HepG2 (cell line): ENCODE measurements around the gene ERVMER34-1. TPM values are rescaled to one million over a fixed set of nuclear protein-coding genes. Genes with fewer than 3 reads are reported as not detected.
A peak's percentile ranks its signal among the peaks of the same experiment; 100 is the strongest.

Experiments
- HNRNPK ChIP-seq: fragments of 200-400 bp; formaldehyde crosslinking; IDR thresholded peaks from 2 replicates; pipeline ENCODE4 v1.6.1; 2018; ENCODE audit warnings: low read length, low read depth, moderate library complexity, mild to moderate bottlenecking; ENCODE audit not compliant: poor library complexity, severe bottlenecking
- KAT7 ChIP-seq: IDR thresholded peaks from 2 replicates; pipeline ENCODE4 v1.6.1; 2018; ENCODE audit warnings: borderline replicate concordance, missing compliant biosample characterization
- KLF9 ChIP-seq: IDR thresholded peaks from 2 replicates; pipeline ENCODE4 v1.6.1; 2016; ENCODE audit warnings: low read depth
- MED1 ChIP-seq: sonication (generic); formaldehyde crosslinking; IDR thresholded peaks from 2 replicates; pipeline ENCODE4 v1.4.0; 2020; ENCODE audit warnings: missing genetic modification reagents
- TEAD3 ChIP-seq: optimal IDR thresholded peaks from 2 replicates; pipeline ENCODE3; 2016; ENCODE audit warnings: borderline replicate concordance
- ZBTB7B ChIP-seq: sonication (generic); formaldehyde crosslinking; IDR thresholded peaks from 2 replicates; pipeline ENCODE4 v1.4.0; 2020; ENCODE audit warnings: missing genetic modification reagents
- ZBTB8A ChIP-seq: sonication (generic); formaldehyde crosslinking; IDR thresholded peaks from 2 replicates; pipeline ENCODE4 v1.4.0; 2020; ENCODE audit warnings: mild to moderate bottlenecking, low read depth, missing genetic modification reagents, borderline replicate concordance
- ZNF552 ChIP-seq: sonication (generic); formaldehyde crosslinking; IDR thresholded peaks from 2 replicates; pipeline ENCODE4 v1.9.0; 2022; ENCODE audit warnings: missing genetic modification reagents, mild to moderate bottlenecking, borderline replicate concordance
- ZNF562 ChIP-seq: sonication (generic); formaldehyde crosslinking; IDR thresholded peaks from 2 replicates; pipeline ENCODE4 v1.8.0; 2022; ENCODE audit warnings: missing genetic modification reagents, borderline replicate concordance
- ZNF619 ChIP-seq: sonication (generic); formaldehyde crosslinking; IDR thresholded peaks from 2 replicates; pipeline ENCODE4 v1.4.0; 2020; ENCODE audit warnings: mild to moderate bottlenecking, missing genetic modification reagents
- polyA plus RNA-seq, 8 experiments: library from polyadenylated mRNA; depleted of rRNA in 3 of 8; stranded (reverse) in 7 of 8; unstranded in 1 of 8; fragments of >200 nt; fragmentation: Illumina TruSeq in 4 of 8; extraction: Trizol in 4 of 8; gene quantifications; 2 replicates each; pipeline versions ENCODE4 v1.2.1 to v1.2.3, GENCODE V29; 2011 to 2016; ENCODE audit warnings: low read depth in 4 of 8, missing spikeins in 1 of 8, mixed read lengths in 1 of 8; ENCODE audit not compliant: insufficient read depth in 1 of 8
- total RNA-seq, 5 experiments: library from RNA; depleted of rRNA; stranded (reverse); fragments of >200 nt; fragmentation: Illumina TruSeq; extraction: Trizol; gene quantifications; 2 replicates each; pipeline ENCODE4 v1.2.3, GENCODE V29; 2016; ENCODE audit warnings: low read depth in 1 of 5
- TF ChIP-seq, protein P1 (sequence below): sonication (generic); formaldehyde crosslinking; IDR thresholded peaks from 2 replicates; pipeline ENCODE4 v1.4.0; 2020; ENCODE audit warnings: mild to moderate bottlenecking, missing genetic modification reagents
- TF ChIP-seq, protein P2 (sequence below): sonication (generic); formaldehyde crosslinking; IDR thresholded peaks from 2 replicates; pipeline ENCODE4 v1.5.1; 2020; ENCODE audit warnings: mild to moderate bottlenecking, moderate library complexity, missing genetic modification reagents
- TF ChIP-seq, protein P3 (sequence below): sonication (generic); formaldehyde crosslinking; IDR thresholded peaks from 2 replicates; pipeline ENCODE4 v1.5.1; 2020; ENCODE audit warnings: missing genetic modification reagents, mild to moderate bottlenecking, borderline replicate concordance
- TF ChIP-seq, protein P4 (sequence below): sonication (generic); formaldehyde crosslinking; IDR thresholded peaks from 2 replicates; pipeline ENCODE4 v1.5.0; 2020; ENCODE audit warnings: missing genetic modification reagents

The ERVMER34-1 gene
- total and polyA plus RNA-seq, 2 of the 13 experiments (the other 11 are each of a cell fraction or from before 2014, with no cell fraction given): 0.04 to 0.35 TPM

DNA sequence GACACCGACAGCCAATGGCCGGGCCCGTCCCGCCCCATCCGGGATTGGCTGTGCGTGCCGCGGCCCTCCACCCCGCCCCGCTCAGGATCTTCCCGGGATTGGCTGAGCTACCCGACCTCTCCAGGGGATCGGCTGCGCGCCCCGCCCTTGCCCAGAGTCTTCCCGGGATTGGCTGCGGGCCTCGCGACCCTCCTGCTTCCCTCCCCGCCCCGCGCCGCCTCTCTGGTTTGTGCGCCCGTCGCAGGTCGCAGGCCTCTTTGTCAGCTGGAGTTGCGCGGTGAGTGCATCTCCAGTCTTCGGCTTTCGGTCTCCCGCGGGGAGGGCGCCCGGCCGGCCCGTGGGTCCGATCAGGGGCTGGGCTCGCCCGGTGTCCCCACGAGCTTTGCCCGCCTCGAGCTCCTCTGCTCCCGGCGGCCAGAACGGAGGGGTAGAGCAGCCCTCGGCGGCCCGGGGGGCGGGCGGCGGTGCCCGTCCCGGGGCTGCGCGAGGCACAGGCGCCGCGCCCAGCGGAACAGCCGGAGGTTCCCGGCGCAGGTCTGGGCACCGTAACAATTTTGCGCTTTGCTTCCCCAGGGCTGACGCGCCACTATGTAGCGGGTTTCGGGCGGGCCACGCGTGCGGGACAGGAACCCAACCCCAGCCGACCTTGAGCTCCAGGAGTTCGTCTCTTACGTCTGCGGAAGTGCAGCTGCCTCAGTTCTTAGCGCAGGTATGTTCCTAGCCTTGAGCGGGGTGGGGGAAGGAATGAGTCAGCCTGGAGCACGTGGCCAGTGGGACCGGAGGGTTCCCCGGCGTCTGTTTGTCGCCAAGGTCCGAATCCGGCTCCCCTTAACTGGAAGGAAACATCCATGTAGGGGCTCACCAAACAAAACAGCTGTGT lies 38.7 kb downstream of the ERVMER34-1 start (continued):
- TF ChIP-seq MED1 (CRISPR knock-in tag): peak; percentile 38
- TF ChIP-seq HNRNPK: no peak
- TF ChIP-seq, protein P1, sequence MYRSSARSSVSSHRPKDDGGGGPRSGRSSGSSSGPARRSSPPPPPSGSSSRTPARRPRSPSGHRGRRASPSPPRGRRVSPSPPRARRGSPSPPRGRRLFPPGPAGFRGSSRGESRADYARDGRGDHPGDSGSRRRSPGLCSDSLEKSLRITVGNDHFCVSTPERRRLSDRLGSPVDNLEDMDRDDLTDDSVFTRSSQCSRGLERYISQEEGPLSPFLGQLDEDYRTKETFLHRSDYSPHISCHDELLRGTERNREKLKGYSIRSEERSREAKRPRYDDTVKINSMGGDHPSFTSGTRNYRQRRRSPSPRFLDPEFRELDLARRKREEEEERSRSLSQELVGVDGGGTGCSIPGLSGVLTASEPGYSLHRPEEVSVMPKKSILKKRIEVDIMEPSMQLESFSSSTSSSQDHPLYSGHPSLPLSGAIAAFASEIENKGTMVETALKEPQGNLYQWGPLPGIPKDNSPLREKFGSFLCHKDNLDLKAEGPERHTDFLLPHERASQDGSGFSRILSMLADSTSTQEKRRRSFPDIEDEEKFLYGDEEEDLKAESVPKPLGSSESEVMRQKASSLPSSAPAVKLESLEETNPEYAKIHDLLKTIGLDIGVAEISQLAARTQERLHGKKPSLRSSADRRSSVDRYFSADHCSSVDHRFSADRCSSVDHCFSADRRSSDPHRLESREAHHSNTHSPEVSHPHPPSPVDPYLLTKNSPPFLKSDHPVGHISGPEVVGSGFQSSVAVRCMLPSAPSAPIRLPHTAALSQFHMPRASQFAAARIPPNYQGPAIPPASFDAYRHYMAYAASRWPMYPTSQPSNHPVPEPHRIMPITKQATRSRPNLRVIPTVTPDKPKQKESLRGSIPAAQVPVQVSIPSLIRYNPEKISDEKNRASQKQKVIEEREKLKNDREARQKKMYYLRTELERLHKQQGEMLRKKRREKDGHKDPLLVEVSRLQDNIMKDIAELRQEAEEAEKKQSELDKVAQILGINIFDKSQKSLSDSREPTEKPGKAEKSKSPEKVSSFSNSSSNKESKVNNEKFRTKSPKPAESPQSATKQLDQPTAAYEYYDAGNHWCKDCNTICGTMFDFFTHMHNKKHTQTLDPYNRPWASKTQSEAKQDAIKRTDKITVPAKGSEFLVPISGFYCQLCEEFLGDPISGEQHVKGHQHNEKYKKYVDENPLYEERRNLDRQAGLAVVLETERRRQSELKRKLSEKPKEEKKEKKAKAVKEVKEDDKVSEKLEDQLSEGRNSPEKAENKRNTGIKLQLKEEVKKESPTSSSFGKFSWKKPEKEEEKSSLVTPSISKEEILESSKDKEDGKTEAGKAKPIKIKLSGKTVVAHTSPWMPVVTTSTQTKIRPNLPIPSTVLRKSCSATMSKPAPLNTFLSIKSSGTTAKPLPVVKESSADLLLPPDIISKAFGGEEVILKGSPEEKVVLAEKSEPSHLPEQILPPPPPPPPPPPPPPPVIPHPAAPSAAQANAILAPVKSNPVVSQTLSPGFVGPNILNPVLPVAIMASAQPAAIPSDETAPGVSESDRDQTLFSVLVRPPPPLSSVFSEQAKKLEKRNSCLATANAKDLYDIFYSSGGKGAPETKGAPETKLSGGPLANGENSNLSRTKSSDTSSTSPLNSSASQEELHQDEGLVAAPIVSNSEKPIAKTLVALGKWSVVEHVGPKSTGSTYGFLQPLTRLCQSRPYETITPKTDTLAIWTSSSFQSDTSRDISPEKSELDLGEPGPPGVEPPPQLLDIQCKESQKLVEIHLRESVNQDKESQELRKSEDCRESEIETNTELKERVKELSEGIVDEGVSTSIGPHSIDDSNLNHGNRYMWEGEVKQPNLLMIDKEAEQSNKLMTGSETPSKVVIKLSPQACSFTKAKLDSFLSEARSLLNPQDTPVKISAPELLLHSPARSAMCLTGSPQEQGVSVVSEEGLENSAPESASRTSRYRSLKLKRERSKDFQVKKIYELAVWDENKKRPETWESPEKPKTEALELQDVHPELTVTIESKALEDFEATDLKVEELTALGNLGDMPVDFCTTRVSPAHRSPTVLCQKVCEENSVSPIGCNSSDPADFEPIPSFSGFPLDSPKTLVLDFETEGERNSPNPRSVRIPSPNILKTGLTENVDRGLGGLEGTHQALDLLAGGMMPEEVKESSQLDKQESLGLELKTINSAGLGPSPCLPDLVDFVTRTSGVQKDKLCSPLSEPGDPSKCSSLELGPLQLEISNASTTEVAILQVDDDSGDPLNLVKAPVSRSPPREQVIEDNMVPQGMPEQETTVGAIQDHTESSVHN (CRISPR knock-in tag): 0 out of 2 replicates have a peak, but pooled peaks have one; percentile 41
- no peak for TF ChIP-seq ZNF552 (CRISPR knock-in tag)
- TF ChIP-seq, protein P2, sequence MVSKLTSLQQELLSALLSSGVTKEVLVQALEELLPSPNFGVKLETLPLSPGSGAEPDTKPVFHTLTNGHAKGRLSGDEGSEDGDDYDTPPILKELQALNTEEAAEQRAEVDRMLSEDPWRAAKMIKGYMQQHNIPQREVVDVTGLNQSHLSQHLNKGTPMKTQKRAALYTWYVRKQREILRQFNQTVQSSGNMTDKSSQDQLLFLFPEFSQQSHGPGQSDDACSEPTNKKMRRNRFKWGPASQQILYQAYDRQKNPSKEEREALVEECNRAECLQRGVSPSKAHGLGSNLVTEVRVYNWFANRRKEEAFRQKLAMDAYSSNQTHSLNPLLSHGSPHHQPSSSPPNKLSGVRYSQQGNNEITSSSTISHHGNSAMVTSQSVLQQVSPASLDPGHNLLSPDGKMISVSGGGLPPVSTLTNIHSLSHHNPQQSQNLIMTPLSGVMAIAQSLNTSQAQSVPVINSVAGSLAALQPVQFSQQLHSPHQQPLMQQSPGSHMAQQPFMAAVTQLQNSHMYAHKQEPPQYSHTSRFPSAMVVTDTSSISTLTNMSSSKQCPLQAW (CRISPR knock-in tag): peak; percentile 8; the same call in 1 of the 2 replicates
- no peak for TF ChIP-seq ZBTB7B (CRISPR knock-in tag)
- peak; percentile 11; the same call in 1 of the 2 replicates for TF ChIP-seq KAT7 (CRISPR knock-in tag)
- TF ChIP-seq, protein P3, sequence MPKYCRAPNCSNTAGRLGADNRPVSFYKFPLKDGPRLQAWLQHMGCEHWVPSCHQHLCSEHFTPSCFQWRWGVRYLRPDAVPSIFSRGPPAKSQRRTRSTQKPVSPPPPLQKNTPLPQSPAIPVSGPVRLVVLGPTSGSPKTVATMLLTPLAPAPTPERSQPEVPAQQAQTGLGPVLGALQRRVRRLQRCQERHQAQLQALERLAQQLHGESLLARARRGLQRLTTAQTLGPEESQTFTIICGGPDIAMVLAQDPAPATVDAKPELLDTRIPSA (CRISPR knock-in tag): no peak
- TF ChIP-seq, protein P4, sequence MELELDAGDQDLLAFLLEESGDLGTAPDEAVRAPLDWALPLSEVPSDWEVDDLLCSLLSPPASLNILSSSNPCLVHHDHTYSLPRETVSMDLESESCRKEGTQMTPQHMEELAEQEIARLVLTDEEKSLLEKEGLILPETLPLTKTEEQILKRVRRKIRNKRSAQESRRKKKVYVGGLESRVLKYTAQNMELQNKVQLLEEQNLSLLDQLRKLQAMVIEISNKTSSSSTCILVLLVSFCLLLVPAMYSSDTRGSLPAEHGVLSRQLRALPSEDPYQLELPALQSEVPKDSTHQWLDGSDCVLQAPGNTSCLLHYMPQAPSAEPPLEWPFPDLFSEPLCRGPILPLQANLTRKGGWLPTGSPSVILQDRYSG: 0 out of 2 replicates have a peak, but pooled peaks have one; percentile 48
- TF ChIP-seq ZNF619: no peak
- TF ChIP-seq ZBTB8A (CRISPR knock-in tag): 0 out of 2 replicates have a peak, but pooled peaks have one; percentile 18
- 0 out of 2 replicates have a peak, but pooled peaks have one; percentile 28 for TF ChIP-seq KLF9 (CRISPR knock-in tag)
- peak; percentile 83 for TF ChIP-seq TEAD3
- 0 out of 2 replicates have a peak, but pooled peaks have one; percentile 21 for TF ChIP-seq ZNF562 (CRISPR knock-in tag)
